H54 (cell line): Measurements from ENCODE around the gene TTLL9.

Experiments used
- DNase-seq: peaks from one replicate; pipeline ENCODE4 v3.0.0; 2011; ENCODE audit warnings: low spot score, mixed read lengths; ENCODE audit not compliant: insufficient read length
- FAIRE-seq: peaks from 3 replicates; lab custom pipeline; 2011; peaks lifted over from hg19 to GRCh38; lab: Jason Lieb, UNC
- POLR2A ChIP-seq: IDR thresholded peaks from 2 replicates; pipeline ENCODE4 v1.6.1; 2011; ENCODE audit warnings: low read depth, mild to moderate bottlenecking, low read length

Gene TTLL9

GRCh38 chr20:31870726-31871617, 538 bp downstream of the TTLL9 start:
- FAIRE-seq (no peak), DNase-seq (no peak)
- no peak for TF ChIP-seq POLR2A

- FAIRE-seq, result no peak
- no peak for TF ChIP-seq POLR2A
Observed at GRCh38 chr20:31871618-31871954, 1.2 kb downstream of the TTLL9 start.

DNA sequence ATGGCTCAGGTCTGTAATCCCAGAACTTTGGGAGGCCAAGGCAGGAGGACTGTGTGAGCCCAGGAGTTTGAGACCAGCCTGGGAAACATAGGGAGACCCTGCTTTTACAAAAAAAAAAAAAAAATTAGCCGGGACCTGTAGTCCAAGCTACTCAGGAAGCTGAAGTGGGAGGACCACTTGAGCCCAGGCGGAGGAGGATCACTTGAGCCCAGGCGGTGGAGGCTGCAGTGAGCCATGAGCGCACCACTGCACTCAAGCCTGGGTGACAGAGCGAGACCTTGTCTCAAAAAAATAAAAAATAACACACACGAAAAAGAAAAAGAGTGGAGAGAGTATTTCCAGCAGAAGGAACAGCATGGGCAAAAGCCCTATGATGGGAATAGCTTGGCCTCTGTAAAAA, 2.0 kb downstream of the TTLL9 start:
- no peak for TF ChIP-seq POLR2A
- DNase-seq (no peak), FAIRE-seq (no peak)

More at GRCh38 chr20:31871618-31871954, 1.2 kb downstream of the TTLL9 start:
- no peak for DNase-seq

DNA sequence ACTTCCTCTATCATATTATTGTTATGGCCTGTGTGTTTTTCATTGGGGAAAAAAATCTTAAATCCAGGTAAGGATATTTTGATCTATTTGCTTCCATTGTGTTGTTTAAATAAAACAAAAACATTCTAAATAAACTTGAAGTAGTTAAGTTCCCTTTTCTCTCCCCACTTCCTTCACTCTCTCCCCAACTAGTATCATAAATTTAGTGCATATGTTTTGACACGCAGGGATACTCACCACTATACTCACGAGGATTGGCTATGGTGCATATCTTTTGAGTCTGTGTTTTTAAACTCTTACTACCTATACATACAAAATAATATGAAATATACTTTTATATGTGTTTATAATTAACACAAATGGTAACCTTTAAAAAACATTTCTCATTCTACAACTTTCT, 5.2 kb downstream of the TTLL9 start:
- no peak for FAIRE-seq
- TF ChIP-seq POLR2A, result no peak
- no peak for DNase-seq

DNA sequence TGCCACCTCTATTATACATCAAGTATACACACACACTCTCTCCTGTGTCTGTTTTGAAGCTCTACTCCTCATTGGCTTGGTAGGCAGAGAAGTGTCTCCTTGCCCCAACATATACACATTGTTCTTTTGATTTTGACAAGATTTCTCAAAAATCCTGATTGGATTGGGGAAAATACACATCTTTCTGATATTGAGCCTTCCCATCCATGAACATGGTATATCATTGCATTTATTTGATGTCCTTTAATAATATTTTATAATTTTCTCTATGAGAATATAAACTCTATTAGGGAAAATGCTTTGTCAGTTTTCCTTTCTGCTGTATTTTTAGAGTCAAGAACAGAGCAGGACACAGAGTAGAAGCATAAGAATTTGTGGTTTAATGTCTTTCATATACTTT, 7.2 kb downstream of the TTLL9 start:
- TF ChIP-seq POLR2A, result no peak
- DNase-seq (no peak), FAIRE-seq (no peak)

DNA sequence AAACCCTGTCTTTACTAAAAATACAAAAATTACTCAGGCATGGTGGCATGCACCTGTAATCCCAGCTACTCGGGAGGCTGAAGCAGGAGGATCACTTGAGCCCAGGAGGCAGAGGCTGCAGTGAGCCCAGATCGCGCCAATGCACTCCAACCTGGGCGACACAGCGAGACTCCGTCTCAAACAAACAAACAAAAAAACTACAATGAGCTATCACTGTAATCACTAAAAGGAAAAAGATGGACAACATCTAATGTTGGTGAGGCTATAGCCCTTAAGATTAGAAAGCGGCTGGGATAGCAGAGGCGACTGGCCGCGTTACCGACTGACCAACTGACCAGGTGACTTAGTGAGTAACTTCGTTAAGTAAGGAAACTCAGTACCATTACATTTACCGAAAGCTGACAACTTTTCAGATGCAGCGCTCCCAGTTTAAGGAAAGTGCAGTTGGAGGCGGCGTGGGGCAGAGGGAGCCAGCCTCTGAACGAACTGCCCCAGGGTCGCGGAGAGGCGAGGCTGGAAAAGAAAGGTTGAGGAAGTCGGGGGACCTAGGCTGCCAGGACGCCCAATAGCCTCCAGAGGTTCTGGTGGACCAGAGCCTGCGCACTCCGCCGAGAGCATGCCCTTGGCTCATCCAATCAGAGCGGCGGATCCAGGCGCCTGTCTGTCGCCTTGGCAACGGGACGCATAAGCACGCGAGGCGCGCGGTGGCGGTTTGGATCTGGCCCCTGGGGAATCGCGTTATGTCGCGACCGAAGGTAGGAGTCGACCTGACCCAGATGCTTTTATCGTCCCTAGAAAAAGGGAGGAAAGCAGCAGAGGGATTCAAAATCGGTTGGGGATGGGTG, 8.9 kb downstream of the TTLL9 start:
- peak; percentile 88 for TF ChIP-seq POLR2A
- FAIRE-seq (peak; percentile 6), DNase-seq (peak; percentile 98)

- no peak for TF ChIP-seq POLR2A
- FAIRE-seq, result no peak
Observed at GRCh38 chr20:31881945-31882344, 11.5 kb downstream of the TTLL9 start.

GRCh38 chr20:31883829-31884228, 13.4 kb downstream of the TTLL9 start:
- no peak for TF ChIP-seq POLR2A
- no peak for FAIRE-seq
- DNase-seq, result no peak

More at GRCh38 chr20:31881945-31882344, 11.5 kb downstream of the TTLL9 start:
- no peak for DNase-seq

DNA sequence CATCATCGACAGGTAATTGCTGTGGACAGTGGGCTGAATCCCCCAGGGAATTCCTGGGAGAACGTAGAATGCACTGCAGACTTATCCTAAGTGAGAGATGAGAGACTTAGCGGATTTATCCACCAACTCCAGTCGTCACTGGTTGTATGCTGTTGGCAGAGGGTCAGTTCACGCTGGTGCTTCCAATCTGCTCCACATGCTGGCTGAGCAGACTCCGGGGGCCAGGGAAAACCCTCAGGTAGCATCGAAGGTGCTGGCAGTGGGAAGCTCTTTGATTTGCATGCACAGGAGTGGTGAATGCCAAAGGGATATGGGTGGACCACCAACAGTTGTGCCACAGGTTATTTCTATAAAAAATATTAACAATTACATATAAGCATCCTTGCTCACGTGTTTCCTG, 20.2 kb downstream of the TTLL9 start:
- no peak for DNase-seq
- no peak for FAIRE-seq
- no peak for TF ChIP-seq POLR2A

DNA sequence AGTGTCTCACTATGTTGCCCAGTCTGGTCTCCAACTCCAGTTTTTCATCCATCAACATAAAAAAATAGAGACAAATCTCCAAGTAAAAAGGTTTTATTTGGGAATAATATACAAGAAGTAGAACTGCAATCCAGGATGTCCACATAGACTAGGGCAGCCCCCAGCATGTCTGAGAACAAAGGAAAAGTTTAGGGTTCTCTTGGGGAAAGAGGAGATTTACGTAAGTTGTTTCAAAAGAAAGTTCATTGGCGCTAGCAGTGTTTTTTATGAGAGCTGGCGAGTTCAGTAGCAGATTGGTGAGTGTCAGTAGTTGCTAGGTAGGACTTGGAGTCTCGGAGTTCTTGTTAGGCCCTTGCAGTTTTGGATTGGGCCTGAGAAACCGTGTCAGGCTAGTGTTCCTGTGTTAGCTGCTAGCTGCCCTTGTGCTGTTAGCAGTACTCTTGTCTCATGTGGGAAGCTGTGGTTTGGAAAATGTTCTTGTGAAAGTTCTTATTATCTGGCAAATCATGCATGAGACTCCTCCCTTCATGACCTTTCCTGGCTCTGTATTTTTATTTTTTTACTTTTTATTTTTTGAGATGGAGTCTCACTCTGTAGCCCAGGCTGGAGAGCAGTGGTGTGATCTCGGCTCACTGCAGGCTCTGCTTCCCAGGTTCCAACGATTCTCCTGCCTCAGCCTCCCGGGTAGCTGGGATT, 24.7 kb downstream of the TTLL9 start:
- no peak for TF ChIP-seq POLR2A
- FAIRE-seq, result peak; percentile 86
- DNase-seq, result peak; percentile 68

- FAIRE-seq, result no peak
- TF ChIP-seq POLR2A, result no peak
- no peak for DNase-seq
Observed at GRCh38 chr20:31896049-31896448, 25.6 kb downstream of the TTLL9 start.

- no peak for TF ChIP-seq POLR2A
- DNase-seq (no peak), FAIRE-seq (no peak)
Observed at GRCh38 chr20:31897541-31897940, 27.1 kb downstream of the TTLL9 start.

GRCh38 chr20:31901615-31902014, 31.2 kb downstream of the TTLL9 start:
- DNase-seq (no peak), FAIRE-seq (no peak)
- no peak for TF ChIP-seq POLR2A
